Peyer's patch (tissue), 4 donors: ENCODE data around the gene NUP214.

Source experiments
- POLR2A ChIP-seq, 2 donors: fragments of 450-650 bp; IDR thresholded peaks; one replicate each; pipeline ENCODE4 v1.5.1; 2017; ENCODE audit warnings: antibody characterized with exemption in 2 of 2, mild to moderate bottlenecking in 2 of 2, moderate library complexity in 2 of 2
- TF ChIP-seq, protein P1 (sequence below), 6 experiments: fragments of 450-650 bp in 4 of 6; fragments of 200-600 bp in 2 of 6; sonication (generic) in 1 of 6; IDR thresholded peaks; one replicate each; pipeline ENCODE4 v1.5.1; 2017 to 2019; ENCODE audit warnings: antibody characterized with exemption in 6 of 6, mild to moderate bottlenecking in 3 of 6, moderate library complexity in 1 of 6

DNA sequence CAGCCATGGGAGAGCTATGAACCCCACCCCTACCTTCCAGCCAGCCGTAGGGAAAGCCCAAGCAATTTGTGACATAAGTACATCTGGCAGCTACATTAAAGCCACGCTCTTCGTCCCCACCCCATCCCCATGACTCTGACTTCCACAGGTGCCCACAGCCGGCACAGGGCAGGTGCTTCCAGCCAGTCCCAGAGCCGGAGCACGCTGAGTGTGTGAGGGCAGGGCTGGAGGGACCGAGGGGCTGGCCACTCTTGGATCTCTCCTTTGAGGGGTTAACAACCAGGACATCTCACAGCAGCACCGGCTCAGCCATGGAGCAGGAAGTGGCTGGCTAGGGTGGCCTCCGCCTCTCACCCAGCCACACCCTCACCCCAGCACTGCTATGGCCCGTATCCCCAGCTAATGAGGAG is 153.3 kb downstream of the NUP214 start:
- TF ChIP-seq, protein P1, sequence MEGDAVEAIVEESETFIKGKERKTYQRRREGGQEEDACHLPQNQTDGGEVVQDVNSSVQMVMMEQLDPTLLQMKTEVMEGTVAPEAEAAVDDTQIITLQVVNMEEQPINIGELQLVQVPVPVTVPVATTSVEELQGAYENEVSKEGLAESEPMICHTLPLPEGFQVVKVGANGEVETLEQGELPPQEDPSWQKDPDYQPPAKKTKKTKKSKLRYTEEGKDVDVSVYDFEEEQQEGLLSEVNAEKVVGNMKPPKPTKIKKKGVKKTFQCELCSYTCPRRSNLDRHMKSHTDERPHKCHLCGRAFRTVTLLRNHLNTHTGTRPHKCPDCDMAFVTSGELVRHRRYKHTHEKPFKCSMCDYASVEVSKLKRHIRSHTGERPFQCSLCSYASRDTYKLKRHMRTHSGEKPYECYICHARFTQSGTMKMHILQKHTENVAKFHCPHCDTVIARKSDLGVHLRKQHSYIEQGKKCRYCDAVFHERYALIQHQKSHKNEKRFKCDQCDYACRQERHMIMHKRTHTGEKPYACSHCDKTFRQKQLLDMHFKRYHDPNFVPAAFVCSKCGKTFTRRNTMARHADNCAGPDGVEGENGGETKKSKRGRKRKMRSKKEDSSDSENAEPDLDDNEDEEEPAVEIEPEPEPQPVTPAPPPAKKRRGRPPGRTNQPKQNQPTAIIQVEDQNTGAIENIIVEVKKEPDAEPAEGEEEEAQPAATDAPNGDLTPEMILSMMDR (IDR thresholded peaks at IDR 0.05): no peak
- TF ChIP-seq POLR2A (IDR thresholded peaks at IDR 0.05): no peak
